Non-pigmented ciliary epithelial cell (primary cell): ENCODE results near the gene LINGO4.

ENCODE experiments used
- DNase-seq: peaks from one replicate; pipeline ENCODE4 v3.0.0-alpha.2; 2010; ENCODE audit warnings: low read depth

Gene LINGO4, protein sequence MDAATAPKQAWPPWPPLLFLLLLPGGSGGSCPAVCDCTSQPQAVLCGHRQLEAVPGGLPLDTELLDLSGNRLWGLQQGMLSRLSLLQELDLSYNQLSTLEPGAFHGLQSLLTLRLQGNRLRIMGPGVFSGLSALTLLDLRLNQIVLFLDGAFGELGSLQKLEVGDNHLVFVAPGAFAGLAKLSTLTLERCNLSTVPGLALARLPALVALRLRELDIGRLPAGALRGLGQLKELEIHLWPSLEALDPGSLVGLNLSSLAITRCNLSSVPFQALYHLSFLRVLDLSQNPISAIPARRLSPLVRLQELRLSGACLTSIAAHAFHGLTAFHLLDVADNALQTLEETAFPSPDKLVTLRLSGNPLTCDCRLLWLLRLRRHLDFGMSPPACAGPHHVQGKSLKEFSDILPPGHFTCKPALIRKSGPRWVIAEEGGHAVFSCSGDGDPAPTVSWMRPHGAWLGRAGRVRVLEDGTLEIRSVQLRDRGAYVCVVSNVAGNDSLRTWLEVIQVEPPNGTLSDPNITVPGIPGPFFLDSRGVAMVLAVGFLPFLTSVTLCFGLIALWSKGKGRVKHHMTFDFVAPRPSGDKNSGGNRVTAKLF

GRCh38 chr1:151805066-151805820 is at the start of gene LINGO4:
LINGO4 (minus strand) TSS chr1:151805419; CDS start chr1:151802704, 2,715 bp downstream.
- no peak for DNase-seq

GRCh38 chr1:151854658-151855057 is 49.4 kb upstream of the LINGO4 start:
- DNase-seq, result no peak

DNA sequence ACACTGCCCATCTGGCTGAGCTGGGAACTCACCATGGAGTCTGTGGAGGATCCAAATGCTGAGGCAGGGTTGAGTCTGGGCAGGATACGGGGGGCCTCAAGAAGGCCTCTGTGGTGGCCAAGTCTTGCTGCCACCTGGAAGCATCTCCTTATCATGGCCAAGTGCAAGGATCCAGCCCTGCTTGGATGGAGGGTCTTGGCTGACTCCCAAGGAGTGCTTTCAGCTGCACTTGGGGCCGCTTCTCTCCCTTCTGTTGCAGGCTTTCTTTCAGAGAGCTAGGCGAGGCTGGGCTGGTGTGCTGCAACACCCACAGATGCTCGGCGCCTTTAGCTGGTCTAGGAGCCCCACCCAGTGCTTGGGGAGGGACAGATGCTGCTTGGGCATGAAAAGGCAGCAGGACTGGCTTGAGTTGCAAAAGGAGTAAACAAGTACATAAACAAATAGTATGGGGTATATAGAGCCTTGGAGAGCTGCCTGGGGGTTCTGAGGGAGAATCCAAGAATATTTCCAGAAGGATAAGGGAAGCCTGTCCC is 48.3 kb upstream of the LINGO4 start, which contains the start of gene THEM5:
TSS of gene THEM5 (minus strand) at position 302 of the 533 bp plus-strand sequence. CDS start at position 155, 147 bp downstream.
- DNase-seq, result no peak

- no peak for DNase-seq
Measured at GRCh38 chr1:151852733-151853132, 47.5 kb upstream of the LINGO4 start.

DNA sequence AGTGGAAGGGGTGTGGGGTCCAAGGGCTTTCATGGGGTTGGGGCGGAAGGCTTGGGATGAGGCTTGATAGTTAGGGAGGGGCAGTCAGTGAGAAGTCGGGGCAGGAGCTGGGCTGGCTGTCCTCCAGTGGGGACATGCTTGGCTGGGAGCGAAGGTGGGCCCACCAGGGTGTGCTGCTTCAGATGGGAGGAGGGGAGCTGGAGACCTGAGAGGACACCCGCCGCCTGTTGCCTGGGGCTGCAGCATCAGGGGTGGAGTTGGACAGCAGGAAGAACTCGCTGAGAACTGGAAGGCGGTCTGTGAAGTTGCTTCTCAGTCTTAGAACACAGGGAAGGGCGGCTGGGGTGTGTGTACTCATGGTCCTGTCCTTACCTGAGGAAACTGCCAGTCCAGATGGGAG is 46.7 kb upstream of the LINGO4 start:
- DNase-seq, result no peak

GRCh38 chr1:151849871-151850270 is 44.7 kb upstream of the LINGO4 start:
- no peak for DNase-seq

- DNase-seq, result no peak
Measured at GRCh38 chr1:151849126-151849525, 43.9 kb upstream of the LINGO4 start.

DNA sequence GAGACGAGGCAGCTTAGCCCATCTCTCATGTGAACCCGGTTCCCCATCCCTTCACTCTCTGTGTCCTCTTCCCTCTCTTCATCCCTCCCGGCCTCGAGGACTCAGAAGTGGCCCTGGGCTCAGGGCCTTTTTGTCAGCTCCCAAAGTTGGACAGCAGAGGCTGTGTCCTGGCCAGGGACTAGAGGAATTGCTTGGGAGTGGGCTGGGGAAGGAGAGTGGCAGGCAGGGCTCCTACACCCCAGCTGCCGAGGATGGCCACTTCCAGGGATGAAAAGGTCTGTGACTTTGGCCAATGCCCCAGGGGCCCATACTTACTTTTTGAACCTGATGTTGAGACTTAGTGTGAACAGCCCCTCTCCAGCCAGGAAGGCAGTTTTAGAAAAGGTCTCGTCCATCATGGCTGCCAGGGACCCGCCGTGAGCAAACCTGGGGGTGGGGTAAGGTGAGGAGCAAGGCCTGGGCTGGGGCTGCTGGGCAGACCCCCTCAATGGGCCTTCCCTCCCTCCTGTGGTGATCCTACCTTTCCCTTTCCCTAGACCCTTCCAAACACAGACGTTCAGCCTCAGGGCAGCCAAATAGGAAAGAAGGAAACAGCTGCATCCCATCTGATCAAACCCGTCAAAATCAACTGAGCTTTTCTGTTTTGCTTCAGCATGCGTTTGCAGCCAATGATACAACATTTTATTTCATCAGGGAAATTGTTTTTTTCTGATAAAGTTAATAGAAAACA is 42.8 kb upstream of the LINGO4 start:
- DNase-seq, result no peak

- no peak for DNase-seq
Measured at GRCh38 chr1:151846686-151847237, 41.5 kb upstream of the LINGO4 start.

- DNase-seq, result peak; percentile 20
Measured at GRCh38 chr1:151846062-151846568, 40.9 kb upstream of the LINGO4 start.

DNA sequence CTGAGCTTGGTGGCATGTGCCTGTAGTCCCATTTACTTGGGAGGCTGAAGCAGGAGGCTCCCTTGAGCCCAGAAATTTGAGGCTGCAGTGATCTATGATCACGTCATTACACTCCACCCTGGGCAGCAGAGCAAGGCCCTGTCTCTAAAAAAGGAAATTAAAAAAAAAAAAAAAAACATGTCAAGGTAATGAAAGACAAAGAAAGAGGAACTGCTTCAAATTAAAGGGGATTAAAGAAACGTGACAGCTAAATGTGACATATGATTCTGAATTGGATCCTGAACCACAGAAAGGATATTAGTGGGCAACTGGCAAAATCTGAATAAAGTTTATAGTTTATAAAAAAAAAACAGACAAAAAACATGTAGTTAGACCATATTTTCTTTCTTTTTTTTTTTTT is 38.2 kb upstream of the LINGO4 start:
- DNase-seq, result no peak

DNA sequence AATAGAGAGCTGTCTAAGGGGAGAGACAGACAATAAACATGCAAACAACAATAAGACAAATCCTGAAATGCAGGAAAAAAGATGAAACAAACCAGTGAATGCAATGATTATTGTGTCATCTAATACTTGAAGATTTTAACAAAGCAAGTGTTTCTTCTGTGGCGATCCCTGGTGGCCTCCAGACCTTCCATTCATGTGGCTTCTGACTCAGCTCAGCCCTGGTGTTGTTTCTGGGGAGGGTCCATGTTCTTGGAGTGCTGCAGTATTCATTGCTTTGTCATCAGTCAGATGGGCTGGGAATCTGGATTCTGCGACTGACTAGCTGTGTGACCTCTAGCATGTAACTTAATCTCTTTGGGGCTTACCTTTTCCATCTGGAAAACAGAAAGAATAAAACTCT is 35.9 kb upstream of the LINGO4 start:
- peak; percentile 58 for DNase-seq

GRCh38 chr1:151840421-151840820 is 35.2 kb upstream of the LINGO4 start:
- DNase-seq, result no peak

- DNase-seq, result no peak
Measured at GRCh38 chr1:151839457-151840403, 34.5 kb upstream of the LINGO4 start, which contains the start of gene C2CD4D. C2CD4D (minus strand) TSS chr1:151839820; CDS start chr1:151838989, 831 bp downstream.

- DNase-seq, result no peak
Measured at GRCh38 chr1:151839082-151839412, 33.8 kb upstream of the LINGO4 start.

DNA sequence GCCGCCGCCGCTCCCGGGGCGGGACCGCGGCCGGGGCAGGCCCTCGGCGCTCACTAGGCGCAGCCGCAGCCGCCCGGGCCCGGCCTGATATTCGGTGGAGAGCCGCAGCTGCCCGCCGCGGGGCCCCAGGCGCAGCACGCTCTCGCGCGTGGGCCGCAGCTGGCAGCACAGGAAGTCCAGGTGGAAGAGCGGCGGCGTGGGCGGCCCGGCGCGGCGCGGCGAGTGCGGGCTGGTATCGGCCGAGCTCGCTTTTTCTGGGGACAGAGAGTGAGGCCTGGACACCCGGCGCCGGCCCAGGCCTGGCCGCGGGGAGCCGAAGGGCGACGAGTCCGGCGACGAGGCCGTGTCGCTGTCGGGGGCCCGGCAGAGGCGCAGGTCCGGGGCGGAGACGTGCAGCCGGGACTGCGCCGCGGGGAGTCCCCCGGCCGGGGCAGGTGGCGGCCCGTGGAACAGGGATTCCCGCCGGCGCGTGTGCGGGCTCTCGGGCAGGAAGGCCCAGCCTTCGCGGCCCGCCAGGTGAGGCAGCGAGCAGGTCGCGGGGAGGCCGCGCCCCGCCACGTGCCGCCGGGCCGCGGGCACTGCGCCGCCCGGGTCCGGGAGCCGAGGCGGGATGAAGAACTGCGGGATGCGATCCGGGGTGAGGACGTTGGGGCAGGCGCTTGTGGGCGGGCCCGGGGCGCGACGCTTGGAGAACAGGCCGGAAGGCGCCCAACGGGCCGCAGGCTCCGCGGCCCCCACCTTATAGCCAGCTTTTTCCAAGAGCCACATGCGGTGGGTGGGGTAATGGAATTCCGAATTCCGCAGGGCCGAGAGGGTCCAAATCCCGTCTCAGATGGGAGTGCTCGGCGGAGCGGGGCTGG is 33.2 kb upstream of the LINGO4 start:
- DNase-seq, result no peak

DNA sequence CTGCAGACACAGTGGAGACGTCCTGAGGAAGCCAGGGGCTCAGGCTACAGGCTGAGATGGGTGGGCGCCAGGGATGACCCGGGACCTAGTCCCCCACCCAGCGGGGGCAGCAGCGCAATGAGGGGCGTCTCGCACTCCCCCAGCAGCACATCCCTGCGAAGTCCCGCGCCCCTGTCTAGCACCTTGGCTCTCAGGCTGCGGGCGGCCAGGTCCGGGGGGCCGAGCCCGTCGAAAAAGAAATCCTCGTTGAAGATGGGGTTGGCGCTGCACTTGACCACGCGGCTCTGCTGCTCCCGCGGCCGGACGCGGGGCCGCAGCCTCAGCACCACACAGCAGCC is 32.6 kb upstream of the LINGO4 start:
- DNase-seq, result no peak

DNA sequence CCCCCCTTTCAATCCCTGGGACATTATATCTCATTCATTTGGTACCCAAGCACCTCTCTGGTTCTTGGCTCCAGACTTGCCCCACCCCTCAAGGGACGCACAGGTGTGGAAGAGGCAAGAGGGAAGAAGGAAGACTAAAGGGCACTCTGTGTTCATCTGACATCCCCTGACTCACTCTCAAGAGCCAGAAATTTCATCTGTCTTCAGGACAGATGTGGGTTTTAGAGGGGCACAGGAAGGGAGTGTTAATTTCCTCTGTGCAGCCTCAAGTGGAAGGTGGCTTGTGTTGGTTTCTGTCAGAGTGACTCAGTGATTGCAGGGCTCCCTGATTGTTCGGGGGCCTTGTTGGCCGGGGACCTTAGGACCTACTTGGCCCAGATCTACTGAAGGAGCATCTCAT is 32.0 kb upstream of the LINGO4 start:
- DNase-seq, result no peak

- DNase-seq, result no peak
Measured at GRCh38 chr1:151835596-151835995, 30.4 kb upstream of the LINGO4 start.
